HG03108 (cell line): ENCODE measurements around the gene UROC1.

ENCODE experiments used
- ATAC-seq: cut with Tn5 transposase; IDR thresholded peaks from one replicate; pipeline ENCODE4 v1.9.1; 2021; ENCODE audit warnings: moderate library complexity; ENCODE audit not compliant: unreplicated experiment

Gene UROC1

GRCh38 chr3:126517291-126517951 is at the start of gene UROC1:
TSS of gene UROC1 (minus strand) at chr3:126517773. CDS start at chr3:126517719, 54 bp downstream.
- no peak for ATAC-seq

GRCh38 chr3:126562737-126563276 is 45.2 kb upstream of the UROC1 start:
- ATAC-seq: no peak

GRCh38 chr3:126558336-126559071 is 40.9 kb upstream of the UROC1 start, which contains the start of gene C3orf22:
TSS of gene C3orf22 (minus strand) at chr3:126558932. CDS start at chr3:126553390, 5,542 bp downstream.
- ATAC-seq: no peak

- ATAC-seq: no peak
These were observed 40.2 kb upstream of the UROC1 start for GRCh38 chr3:126557761-126558160.

GRCh38 chr3:126557415-126557745 is 39.8 kb upstream of the UROC1 start:
- no peak for ATAC-seq

- ATAC-seq: no peak
These were observed 39.3 kb upstream of the UROC1 start for GRCh38 chr3:126556637-126557414.

GRCh38 chr3:126555795-126556636 is 38.4 kb upstream of the UROC1 start:
- ATAC-seq: no peak

GRCh38 chr3:126554560-126555525 is 37.3 kb upstream of the UROC1 start:
- ATAC-seq: no peak

GRCh38 chr3:126553284-126554084 is 35.9 kb upstream of the UROC1 start:
- ATAC-seq: no peak

- ATAC-seq: no peak
These were observed 35.2 kb upstream of the UROC1 start for GRCh38 chr3:126552688-126553283.

GRCh38 chr3:126551839-126552687 is 34.5 kb upstream of the UROC1 start:
- ATAC-seq: no peak

GRCh38 chr3:126551121-126551838 is 33.7 kb upstream of the UROC1 start:
- no peak for ATAC-seq

GRCh38 chr3:126550488-126551051 is 33.0 kb upstream of the UROC1 start:
- ATAC-seq: no peak

GRCh38 chr3:126549861-126550487 is 32.4 kb upstream of the UROC1 start:
- no peak for ATAC-seq

- no peak for ATAC-seq
These were observed 31.2 kb upstream of the UROC1 start for GRCh38 chr3:126548556-126549466.
